NT2/D1 (cell line): Measurements from ENCODE around the gene SLC30A1.

ENCODE experiments used
- DNase-seq: peaks from one replicate; pipeline ENCODE4 v3.0.0-alpha.2; 2011; ENCODE audit warnings: low read depth, low spot score
- H3K27me3 ChIP-seq: 2 replicates; pipeline ENCODE4 v1.6.0; 2011; ENCODE audit warnings: mild to moderate bottlenecking; ENCODE audit not compliant: insufficient read length, insufficient read depth
- H3K36me3 ChIP-seq: 2 replicates; pipeline ENCODE4 v1.6.1; 2011; ENCODE audit warnings: mild to moderate bottlenecking, low read length, mixed read lengths; ENCODE audit not compliant: insufficient read depth, insufficient read length
- H3K4me1 ChIP-seq: 2 replicates; pipeline ENCODE4 v1.5.1; 2011; ENCODE audit not compliant: insufficient read depth, insufficient read length
- H3K4me3 ChIP-seq: 2 replicates; pipeline ENCODE4 v1.5.1; 2011; ENCODE audit warnings: low read depth; ENCODE audit not compliant: insufficient read length
- H3K9ac ChIP-seq: 2 replicates; pipeline ENCODE4 v1.6.0; 2011; ENCODE audit warnings: low read depth; ENCODE audit not compliant: insufficient read length
- H3K9me3 ChIP-seq: 2 replicates; pipeline ENCODE4 v1.5.1; 2011; ENCODE audit warnings: mild to moderate bottlenecking, low read length; ENCODE audit not compliant: insufficient read depth
- SUZ12 ChIP-seq: IDR thresholded peaks from 2 replicates; pipeline ENCODE4 v1.6.1; 2011; ENCODE audit not compliant: insufficient read length, insufficient read depth; ENCODE audit errors: extremely low read depth
- YY1 ChIP-seq: IDR thresholded peaks from 2 replicates; pipeline ENCODE4 v1.6.1; 2011; ENCODE audit not compliant: insufficient read length, insufficient read depth
- ZNF274 ChIP-seq: IDR thresholded peaks from 2 replicates; pipeline ENCODE4 v1.6.1; 2011; ENCODE audit warnings: mild to moderate bottlenecking, low read depth, low read length

The SLC30A1 gene

GRCh38 chr1:211566431-211567025 is 12.4 kb downstream of the SLC30A1 start:
- Histone ChIP-seq H3K36me3 (no peaks in the 10 kb centered on the region), H3K9me3 (no peaks in the 10 kb centered on the region), H3K9ac (no peak overlapping the region), H3K4me3 (no peak overlapping the region), H3K4me1 (no peaks in the 10 kb centered on the region), H3K27me3 (no peaks in the 10 kb centered on the region)
- no peak for DNase-seq
- TF ChIP-seq ZNF274 (no peak), YY1 (no peak), SUZ12 (no peak)

GRCh38 chr1:211564084-211564483 is 14.9 kb downstream of the SLC30A1 start:
- no peaks in the 10 kb centered on the region for H3K9me3 ChIP-seq
- TF ChIP-seq SUZ12 (no peak), ZNF274 (no peak), YY1 (no peak)
- H3K36me3 ChIP-seq, result no peaks in the 10 kb centered on the region
- H3K4me3 ChIP-seq, result no peak overlapping the region
- H3K27me3 ChIP-seq, result no peaks in the 10 kb centered on the region
- no peaks in the 10 kb centered on the region for H3K4me1 ChIP-seq
- no peak overlapping the region for H3K9ac ChIP-seq
- no peak for DNase-seq

GRCh38 chr1:211559222-211560010 is 19.5 kb downstream of the SLC30A1 start:
- Histone ChIP-seq H3K4me3 (no peak overlapping the region), H3K9me3 (no peaks in the 10 kb centered on the region), H3K36me3 (no peaks in the 10 kb centered on the region), H3K9ac (no peak overlapping the region), H3K27me3 (no peaks in the 10 kb centered on the region), H3K4me1 (no peaks in the 10 kb centered on the region)
- TF ChIP-seq SUZ12 (no peak), ZNF274 (no peak), YY1 (no peak)
- no peak for DNase-seq

- no peaks in the 10 kb centered on the region for H3K9me3 ChIP-seq
- no peaks in the 10 kb centered on the region for H3K4me1 ChIP-seq
- H3K4me3 ChIP-seq, result no peak overlapping the region
- no peak for DNase-seq
- H3K27me3 ChIP-seq, result no peaks in the 10 kb centered on the region
- no peak overlapping the region for H3K9ac ChIP-seq
- TF ChIP-seq SUZ12 (no peak), ZNF274 (no peak), YY1 (no peak)
- H3K36me3 ChIP-seq, result no peaks in the 10 kb centered on the region
Observed at GRCh38 chr1:211557894-211558625, 20.9 kb downstream of the SLC30A1 start.

- Histone ChIP-seq H3K9ac (no peak overlapping the region), H3K27me3 (no peaks in the 10 kb centered on the region), H3K9me3 (no peaks in the 10 kb centered on the region), H3K36me3 (no peaks in the 10 kb centered on the region), H3K4me1 (peaks cover 4% of the 10 kb centered on the region), H3K4me3 (no peak overlapping the region)
- TF ChIP-seq YY1 (no peak), ZNF274 (no peak), SUZ12 (no peak)
- no peak for DNase-seq
Observed at GRCh38 chr1:211553549-211553948, 25.4 kb downstream of the SLC30A1 start.

GRCh38 chr1:211551638-211552460 is 27.1 kb downstream of the SLC30A1 start:
- TF ChIP-seq ZNF274, result no peak
- TF ChIP-seq SUZ12, result no peak
- TF ChIP-seq YY1, result no peak
- Histone ChIP-seq H3K9ac (no peak overlapping the region), H3K9me3 (no peaks in the 10 kb centered on the region), H3K4me1 (peaks cover 6% of the 10 kb centered on the region), H3K4me3 (no peak overlapping the region), H3K36me3 (no peaks in the 10 kb centered on the region), H3K27me3 (no peaks in the 10 kb centered on the region)
- no peak for DNase-seq

GRCh38 chr1:211549092-211549711 is 29.8 kb downstream of the SLC30A1 start:
- Histone ChIP-seq H3K36me3 (no peaks in the 10 kb centered on the region), H3K4me3 (no peak overlapping the region), H3K9ac (no peak overlapping the region), H3K27me3 (no peaks in the 10 kb centered on the region), H3K9me3 (no peaks in the 10 kb centered on the region), H3K4me1 (peaks cover 6% of the 10 kb centered on the region)
- no peak for DNase-seq
- TF ChIP-seq ZNF274, result no peak
- no peak for TF ChIP-seq SUZ12
- no peak for TF ChIP-seq YY1
